HCT116 (cell line): ENCODE results near the gene SLC35E2B. TPM values are rescaled to one million over a fixed set of nuclear protein-coding genes. Genes with fewer than 3 reads are reported as not detected.
"Not testable (repeated sequence)": the region's sequence is repeated elsewhere in the genome, so short reads cannot be mapped to it uniquely, and the experiment has no call there.

Experiments
- ATAC-seq: fragments of 200-7000 bp; cut with Tn5 transposase; 2 replicates; pipeline ENCODE4 v1.9.1; 2020; ENCODE audit warnings: mild to moderate bottlenecking, moderate library complexity
- BruUV-seq: library from RNA; stranded (reverse); fragments of 400-500 nt; replicated peaks from 2 replicates; lab custom pipeline; 2021; lab: Mats Ljungman, UMichigan
- CTCF ChIA-PET: fragments of 300-600 bp; sonication (Branson Sonifier 250); formaldehyde crosslinking; loops from one replicate; lab custom pipeline; 2021; ENCODE audit warnings: antibody characterized with exemption; lab: Charles Lee
- POLR2A ChIA-PET: fragments of 300-600, 350-600 bp; sonication (Branson Sonifier 250); formaldehyde crosslinking; loops from one replicate; lab custom pipeline; 2021; ENCODE audit warnings: antibody characterized with exemption; lab: Charles Lee
- RAD21 ChIA-PET, 2 experiments: fragments of 300-600 bp; sonication (Branson Sonifier 250); formaldehyde crosslinking; loops; one replicate each; lab custom pipeline; 2023; ENCODE audit warnings: low total read pairs in 2 of 2; ENCODE audit not compliant: uncharacterized antibody in 2 of 2, unreplicated experiment in 2 of 2, low non-redundant PET in 1 of 2; lab: Charles Lee
- DNase-seq: peaks from one replicate; pipeline ENCODE4 v3.0.0-alpha.2; 2010; ENCODE audit warnings: low read depth, low spot score
- H2AFZ ChIP-seq: fragments of 200-600 bp; shearing (Covaris generic), sonication (generic); 2 replicates; pipeline ENCODE4 v1.6.1; 2017; ENCODE audit warnings: low read depth, mixed run types, mixed read lengths, antibody characterized with exemption, low read length; ENCODE audit not compliant: poor library complexity, severe bottlenecking
- H3K27ac ChIP-seq: 2 replicates; pipeline ENCODE4 v1.5.1; 2012; ENCODE audit warnings: low read depth, low read length
- H3K27me3 ChIP-seq: fragments of 200-600 bp; sonication (generic); 2 replicates; pipeline ENCODE4 v1.6.1; 2016; ENCODE audit warnings: mixed run types, low read length, mixed read lengths; ENCODE audit not compliant: insufficient read depth
- H3K36me3 ChIP-seq, 2 experiments: fragments of 200-500 bp in 1 of 2; fragments of 200-600 bp in 1 of 2; sonication (Bioruptor generic) in 1 of 2; sonication (generic) in 1 of 2; 2 replicates each; pipeline versions ENCODE4 v1.5.1 to v1.6.1; 2014 to 2016; ENCODE audit warnings: low read length in 2 of 2, inconsistent platforms in 1 of 2, mixed read lengths in 1 of 2, mixed run types in 1 of 2; ENCODE audit not compliant: insufficient read depth in 2 of 2, control insufficient read depth in 1 of 2
- H3K4me1 ChIP-seq, 2 experiments: fragments of 200-600 bp in 1 of 2; sonication (generic) in 1 of 2; 2 replicates each; pipeline versions ENCODE4 v1.5.1 to v1.6.1; 2012 to 2017; ENCODE audit warnings: low read length in 2 of 2, inconsistent platforms in 1 of 2, mild to moderate bottlenecking in 1 of 2, mixed read lengths in 1 of 2, mixed run types in 1 of 2, moderate library complexity in 1 of 2; ENCODE audit not compliant: insufficient read depth in 2 of 2, control insufficient read depth in 1 of 2
- H3K4me2 ChIP-seq: fragments of 200-600 bp; sonication (generic); 2 replicates; pipeline ENCODE4 v1.6.1; 2017; ENCODE audit warnings: mixed run types, low read length, mixed read lengths
- H3K4me3 ChIP-seq, 2 experiments: fragments of 200-600 bp in 1 of 2; sonication (generic) in 1 of 2; replicated peaks in 1 of 2; 2 replicates each; pipeline ENCODE4 v1.5.1; 2011 to 2016; ENCODE audit warnings: low read length in 2 of 2, control low read depth in 1 of 2, low read depth in 1 of 2, mild to moderate bottlenecking in 1 of 2, mixed read lengths in 1 of 2, mixed run types in 1 of 2
- H3K79me2 ChIP-seq: fragments of 200-600 bp; sonication (generic); 2 replicates; pipeline ENCODE4 v1.6.1; 2017; ENCODE audit warnings: mild to moderate bottlenecking, mixed run types, low read length, moderate library complexity, mixed read lengths; ENCODE audit not compliant: insufficient read depth
- H3K9ac ChIP-seq: fragments of 200-600 bp; sonication (generic); 2 replicates; pipeline ENCODE4 v1.6.1; 2016; ENCODE audit warnings: low read length, mixed read lengths
- H3K9me2 ChIP-seq: fragments of 200-600 bp; sonication (generic), shearing (Covaris generic); 2 replicates; pipeline ENCODE4 v1.6.1; 2017; ENCODE audit warnings: mixed run types, mild to moderate bottlenecking, moderate library complexity; ENCODE audit not compliant: insufficient read depth
- H3K9me3 ChIP-seq, 2 experiments: fragments of 200-500 bp in 1 of 2; fragments of 200-600 bp in 1 of 2; sonication (Bioruptor generic) in 1 of 2; sonication (generic) in 1 of 2; 2 replicates each; pipeline ENCODE4 v1.6.1; 2014 to 2017; ENCODE audit warnings: low read length in 2 of 2, mixed read lengths in 2 of 2, inconsistent platforms in 1 of 2, low read depth in 1 of 2, mild to moderate bottlenecking in 1 of 2, mixed run types in 1 of 2, moderate library complexity in 1 of 2; ENCODE audit not compliant: control insufficient read depth in 1 of 2, insufficient read depth in 1 of 2
- H4K20me1 ChIP-seq: fragments of 200-600 bp; sonication (generic), shearing (Covaris generic); 2 replicates; pipeline ENCODE4 v1.6.1; 2017; ENCODE audit warnings: mixed run types, mild to moderate bottlenecking, moderate library complexity; ENCODE audit not compliant: insufficient read depth
- CBX3 ChIP-seq: IDR thresholded peaks from 2 replicates; pipeline ENCODE4 v1.6.1; 2012; ENCODE audit warnings: low read depth
- CEBPB ChIP-seq: IDR thresholded peaks from 2 replicates; pipeline ENCODE4 v1.6.1; 2012; ENCODE audit warnings: low read depth
- CTCF ChIP-seq, 3 experiments: fragments of 200-600 bp in 1 of 3; sonication (generic) in 1 of 3; IDR thresholded peaks in 2 of 3; conservative IDR thresholded peaks in 1 of 3; 2 replicates each; pipeline ENCODE4 v1.5.1; 2012 to 2017; ENCODE audit warnings: low read depth in 2 of 3, low read length in 2 of 3, antibody characterized with exemption in 1 of 3, borderline replicate concordance in 1 of 3, control low read depth in 1 of 3, mild to moderate bottlenecking in 1 of 3, mixed read lengths in 1 of 3, mixed run types in 1 of 3, moderate library complexity in 1 of 3; ENCODE audit not compliant: insufficient read depth in 1 of 3
- REST ChIP-seq: IDR thresholded peaks from 2 replicates; pipeline ENCODE4 v1.6.1; 2012; ENCODE audit warnings: low read depth
- intact Hi-C: fragments of 100-400 bp; cut with micrococcal nuclease; formaldehyde crosslinking; loops from 2 replicates; pipeline ENCODE4 v1.10.0; 2022
- total RNA-seq: library from RNA; stranded (reverse); gene quantifications from one replicate; pipeline ENCODE4 v1.2.1, GENCODE V29; 2021; ENCODE audit not compliant: unreplicated experiment

The SLC35E2B gene
- total RNA-seq, 1 experiment from 2014 or later: 30.3 TPM

- Histone ChIP-seq H3K79me2 (no peaks in the 10 kb centered on the region), H3K36me3 (peaks cover 0 to 4% of the 10 kb centered on the region in 2 experiments; a peak in 1 of 4 replicates), H3K4me1 (no peaks in the 10 kb centered on the region), H4K20me1 (no peaks in the 10 kb centered on the region), H3K4me3 (no peak overlapping the region), H3K9me2 (no peaks in the 10 kb centered on the region), H3K9ac (no peak overlapping the region), H3K27me3 (no peaks in the 10 kb centered on the region), H3K9me3 (no peaks in the 10 kb centered on the region), H3K4me2 (no peak overlapping the region), H3K27ac (no peak overlapping the region), H2AFZ (no peak overlapping the region)
- DNase-seq: no peak
- no peak for ATAC-seq
- RAD21 ChIA-PET: no interaction called here
- TF ChIP-seq CBX3 (no peak), CEBPB (no peak), REST (no peak), CTCF (IDR thresholded peaks at IDR 0.05 in 2 of 3, conservative IDR thresholded peaks at IDR 0.05 in 1 of 3; ENCODE audit: borderline replicate concordance in 1 of 3, insufficient read depth in 1 of 3, low read depth in 2 of 3, low read length in 2 of 3) (no peak)
- BruUV-seq: no TSS peak
- POLR2A ChIA-PET: no interaction called here
- CTCF ChIA-PET: interaction anchor here (0.7 kb wide), 1 partner anchor 37 kb away, joined by 3 read pairs; no protein-coding TSS in a partner anchor
- intact Hi-C loops: no loop called here
Measured at GRCh38 chr1:1730870-1731269, 38.3 kb upstream of the SLC35E2B start.

GRCh38 chr1:1730230-1730629, 37.6 kb upstream of the SLC35E2B start:
- intact Hi-C loops, H3K79me2 ChIP-seq, H3K4me3 ChIP-seq, DNase-seq, H3K9me3 ChIP-seq, POLR2A ChIA-PET, H4K20me1 ChIP-seq, H3K27ac ChIP-seq, BruUV-seq, H2AFZ ChIP-seq, H3K9me2 ChIP-seq, H3K4me1 ChIP-seq, H3K27me3 ChIP-seq, ATAC-seq, H3K36me3 ChIP-seq, RAD21 ChIA-PET, CTCF ChIA-PET, H3K9ac ChIP-seq, H3K4me2 ChIP-seq: not testable (repeated sequence)

GRCh38 chr1:1729116-1729816, 36.7 kb upstream of the SLC35E2B start:
- H3K27ac ChIP-seq, CTCF ChIA-PET: not testable (repeated sequence)

More at GRCh38 chr1:1729116-1729816, 36.7 kb upstream of the SLC35E2B start:
- H3K9ac ChIP-seq, H3K4me1 ChIP-seq, POLR2A ChIA-PET, H3K9me3 ChIP-seq, RAD21 ChIA-PET, H4K20me1 ChIP-seq, H3K36me3 ChIP-seq, H3K27me3 ChIP-seq, ATAC-seq, H2AFZ ChIP-seq, BruUV-seq, intact Hi-C loops, H3K4me3 ChIP-seq, H3K79me2 ChIP-seq, DNase-seq, H3K9me2 ChIP-seq, H3K4me2 ChIP-seq: not testable (repeated sequence)
